Nephron progenitor cell (in vitro differentiated cells): Measurements from ENCODE around the gene KCNJ1.

Experiments used
- DNase-seq: peaks from one replicate; pipeline ENCODE4 v3.0.0; 2021
- H3K27ac Mint-ChIP-seq: 2 replicates; pipeline ENCODE4 v1.8.0; 2021; ENCODE audit warnings: mild to moderate bottlenecking, moderate library complexity, mixed read lengths
- H3K27me3 Mint-ChIP-seq: 2 replicates; pipeline ENCODE4 v1.8.0; 2021; ENCODE audit warnings: mild to moderate bottlenecking, low read depth, mixed read lengths; ENCODE audit not compliant: poor library complexity
- H3K36me3 Mint-ChIP-seq: 2 replicates; pipeline ENCODE4 v1.8.0; 2021; ENCODE audit warnings: low read depth, mixed read lengths
- H3K4me1 Mint-ChIP-seq: 2 replicates; pipeline ENCODE4 v1.8.0; 2021; ENCODE audit warnings: mixed read lengths
- H3K4me3 Mint-ChIP-seq: 2 replicates; pipeline ENCODE4 v1.8.0; 2021; ENCODE audit warnings: mild to moderate bottlenecking, moderate library complexity, mixed read lengths
- H3K9me3 Mint-ChIP-seq: 2 replicates; pipeline ENCODE4 v1.8.0; 2021; ENCODE audit warnings: mild to moderate bottlenecking, moderate library complexity, mixed read lengths
- CTCF ChIP-seq: fragments of 200-600 bp; sonication (generic); IDR thresholded peaks from 2 replicates; pipeline ENCODE4 v1.5.0; 2021; ENCODE audit warnings: antibody characterized with exemption

Gene KCNJ1

GRCh38 chr11:128868841-128869671 lies 2.0 kb upstream of the KCNJ1 start:
- Mint-ChIP-seq H3K27me3 (peaks cover 36% of the 10 kb centered on the region), H3K4me3 (no peak overlapping the region), H3K36me3 (no peaks in the 10 kb centered on the region), H3K9me3 (no peaks in the 10 kb centered on the region), H3K4me1 (peaks cover 40% of the 10 kb centered on the region), H3K27ac (no peak overlapping the region)
- TF ChIP-seq CTCF = no peak
- DNase-seq = no peak

- TF ChIP-seq CTCF = no peak
- Mint-ChIP-seq H3K9me3 (no peaks in the 10 kb centered on the region), H3K36me3 (no peaks in the 10 kb centered on the region), H3K4me1 (peaks cover 29% of the 10 kb centered on the region), H3K27me3 (peaks cover 26% of the 10 kb centered on the region), H3K27ac (no peak overlapping the region), H3K4me3 (no peak overlapping the region)
- no peak for DNase-seq
Observed at GRCh38 chr11:128865490-128865889, 1.6 kb downstream of the KCNJ1 start.

- DNase-seq = no peak
- peaks cover 38% of the 10 kb centered on the region for H3K4me1 Mint-ChIP-seq
- H3K36me3 Mint-ChIP-seq = no peaks in the 10 kb centered on the region
- no peak for TF ChIP-seq CTCF
- H3K27me3 Mint-ChIP-seq = peaks cover 38% of the 10 kb centered on the region
- no peaks in the 10 kb centered on the region for H3K9me3 Mint-ChIP-seq
- no peak overlapping the region for H3K27ac Mint-ChIP-seq
- no peak overlapping the region for H3K4me3 Mint-ChIP-seq
Observed at GRCh38 chr11:128862908-128863660, 4.0 kb downstream of the KCNJ1 start.

- TF ChIP-seq CTCF = no peak
- no peaks in the 10 kb centered on the region for H3K36me3 Mint-ChIP-seq
- DNase-seq = no peak
Observed at GRCh38 chr11:128862406-128862805, 4.7 kb downstream of the KCNJ1 start.

GRCh38 chr11:128860571-128861361 lies 6.3 kb downstream of the KCNJ1 start:
- H3K9me3 Mint-ChIP-seq = no peaks in the 10 kb centered on the region
- H3K27ac Mint-ChIP-seq = no peak overlapping the region
- H3K4me3 Mint-ChIP-seq = no peak overlapping the region
- DNase-seq = no peak
- H3K36me3 Mint-ChIP-seq = no peaks in the 10 kb centered on the region
- H3K4me1 Mint-ChIP-seq = peaks cover 49% of the 10 kb centered on the region
- H3K27me3 Mint-ChIP-seq = peaks cover 49% of the 10 kb centered on the region
- TF ChIP-seq CTCF = no peak

More at GRCh38 chr11:128862406-128862805, 4.7 kb downstream of the KCNJ1 start:
- Mint-ChIP-seq H3K27me3 (peaks cover 43% of the 10 kb centered on the region), H3K27ac (no peak overlapping the region), H3K4me1 (peaks cover 39% of the 10 kb centered on the region), H3K9me3 (no peaks in the 10 kb centered on the region), H3K4me3 (no peak overlapping the region)
